ENCODE data around the gene CCL24. TPM values are rescaled to one million over a fixed set of nuclear protein-coding genes. Genes with fewer than 3 reads are reported as not detected.

The CCL24 gene
- total and polyA plus RNA-seq, 7 donors: 24.4 to 32.8 (median 25.2) TPM; not detected in 4

Other genes starting within 250 kb of the CCL24 start
- 10 to 100 TPM in 1 of 4 donors, 1 to 10 TPM in 3; 7.2 to 11.9 (median 8.6) TPM for gene HIP1, start 74.9 kb downstream of the CCL24 start, total RNA-seq
- 1 to 10 TPM; 1.2 to 4.6 (median 1.4) TPM for gene HIP1, start 74.9 kb downstream of the CCL24 start, polyA plus RNA-seq
- gene CCL26, start 41.6 kb downstream of the CCL24 start, total RNA-seq: 1 to 10 TPM in 1 of 4 donors, not detected in 3; 3.3 TPM
- gene CCL26, start 41.6 kb downstream of the CCL24 start, polyA plus RNA-seq: 1 to 10 TPM in 2 of 3 donors, not detected in 1; 1.8 to 3.0 TPM
- 10 to 100 TPM; 14.3 to 31.9 (median 27.0) TPM for gene RHBDD2, start 65.2 kb upstream of the CCL24 start, total RNA-seq
- 10 to 100 TPM; 23.8 to 45.0 (median 28.2) TPM for gene RHBDD2, start 65.2 kb upstream of the CCL24 start, polyA plus RNA-seq
- gene POR, start 101.3 kb upstream of the CCL24 start, total RNA-seq: 10 to 100 TPM; 33.2 to 47.4 (median 39.2) TPM
- 10 to 100 TPM; 20.4 to 98.9 (median 49.9) TPM for gene POR, start 101.3 kb upstream of the CCL24 start, polyA plus RNA-seq
- gene TMEM120A, start 180.8 kb upstream of the CCL24 start, total RNA-seq: 10 to 100 TPM; 18.3 to 49.0 (median 35.9) TPM
- gene TMEM120A, start 180.8 kb upstream of the CCL24 start, polyA plus RNA-seq: 10 to 100 TPM; 65.9 to 88.2 (median 77.5) TPM
- 10 to 100 TPM in 3 of 4 donors, 1 to 10 TPM in 1; 9.4 to 30.7 (median 25.5) TPM for gene STYXL1, start 234.2 kb upstream of the CCL24 start, total RNA-seq
- 10 to 100 TPM; 43.2 to 81.4 (median 49.6) TPM for gene STYXL1, start 234.2 kb upstream of the CCL24 start, polyA plus RNA-seq
- gene MDH2, start 234.3 kb upstream of the CCL24 start, total RNA-seq: 10 to 100 TPM; 73.1 to 90.3 (median 79.2) TPM
- gene MDH2, start 234.3 kb upstream of the CCL24 start, polyA plus RNA-seq: 100 to 1,000 TPM; 147 to 214 (median 164) TPM